ENCODE data around the gene SNTA1. TPM values are rescaled to one million over a fixed set of nuclear protein-coding genes. Genes with fewer than 3 reads are reported as not detected.
A peak's percentile ranks its signal among the peaks of the same experiment; 100 is the strongest.
"Not testable (repeated sequence)": the region's sequence is repeated elsewhere in the genome, so short reads cannot be mapped to it uniquely, and the experiment has no call there.

The SNTA1 gene
- total RNA-seq (2014; rRNA removed) = 26.2 and 29.7 TPM in 2 replicates
- 39.8 TPM for polyA plus RNA-seq (2012)

- DNase-seq (ENCODE audit: low read depth) = peak; percentile 75
Observed at GRCh38 chr20:33443512-33444239, at the start of gene SNTA1. SNTA1 (minus strand) TSS chr20:33443763; CDS start chr20:33443620, 143 bp downstream.

GRCh38 chr20:33490934-33491656 is 47.5 kb upstream of the SNTA1 start:
- DNase-seq (ENCODE audit: low read depth) = no peak

GRCh38 chr20:33490023-33490933 is 46.7 kb upstream of the SNTA1 start, which contains the start of gene CBFA2T2:
CBFA2T2 (plus strand) TSS chr20:33490096; CDS start chr20:33490268, 172 bp downstream.
- peak; percentile 50 for DNase-seq (ENCODE audit: low read depth)

- DNase-seq (ENCODE audit: low read depth) = peak; percentile 93
Observed at GRCh38 chr20:33489495-33490022, 46.0 kb upstream of the SNTA1 start.

- not testable (repeated sequence) for DNase-seq (ENCODE audit: low read depth)
Observed at GRCh38 chr20:33488661-33489494, 45.3 kb upstream of the SNTA1 start.

GRCh38 chr20:33488201-33488600 is 44.6 kb upstream of the SNTA1 start:
- no peak for DNase-seq (ENCODE audit: low read depth)

- DNase-seq (ENCODE audit: low read depth) = not testable (repeated sequence)
Observed at GRCh38 chr20:33483186-33483585, 39.6 kb upstream of the SNTA1 start.

GRCh38 chr20:33482581-33482980 is 39.0 kb upstream of the SNTA1 start:
- no peak for DNase-seq (ENCODE audit: low read depth)

GRCh38 chr20:33481431-33481941 is 37.9 kb upstream of the SNTA1 start:
- DNase-seq (ENCODE audit: low read depth) = no peak

GRCh38 chr20:33480048-33480447 is 36.5 kb upstream of the SNTA1 start:
- no peak for DNase-seq (ENCODE audit: low read depth)

GRCh38 chr20:33477386-33478234 is 34.0 kb upstream of the SNTA1 start:
- DNase-seq (ENCODE audit: low read depth) = no peak

GRCh38 chr20:33475381-33476152 is 32.0 kb upstream of the SNTA1 start:
- DNase-seq (ENCODE audit: low read depth) = no peak

- DNase-seq (ENCODE audit: low read depth) = no peak
Observed at GRCh38 chr20:33474963-33475362, 31.4 kb upstream of the SNTA1 start.

GRCh38 chr20:33474097-33474873 is 30.7 kb upstream of the SNTA1 start:
- DNase-seq (ENCODE audit: low read depth) = no peak

- no peak for DNase-seq (ENCODE audit: low read depth)
Observed at GRCh38 chr20:33472868-33473435, 29.4 kb upstream of the SNTA1 start.

GRCh38 chr20:33470866-33471265 is 27.3 kb upstream of the SNTA1 start:
- no peak for DNase-seq (ENCODE audit: low read depth)

GRCh38 chr20:33470457-33470856 is 26.9 kb upstream of the SNTA1 start:
- DNase-seq (ENCODE audit: low read depth) = no peak

GRCh38 chr20:33466303-33466646 is 22.7 kb upstream of the SNTA1 start:
- DNase-seq (ENCODE audit: low read depth) = no peak

Data from LHCN-M2 (cell line).